ENCODE data around the gene MEF2D. TPM values are rescaled to one million over a fixed set of nuclear protein-coding genes. Genes with fewer than 3 reads are reported as not detected.

The MEF2D gene
- total and polyA plus RNA-seq, 2 donors (not counting 1 experiment from before 2014, with no cell fraction given), result 65.6 to 128 TPM

DNA sequence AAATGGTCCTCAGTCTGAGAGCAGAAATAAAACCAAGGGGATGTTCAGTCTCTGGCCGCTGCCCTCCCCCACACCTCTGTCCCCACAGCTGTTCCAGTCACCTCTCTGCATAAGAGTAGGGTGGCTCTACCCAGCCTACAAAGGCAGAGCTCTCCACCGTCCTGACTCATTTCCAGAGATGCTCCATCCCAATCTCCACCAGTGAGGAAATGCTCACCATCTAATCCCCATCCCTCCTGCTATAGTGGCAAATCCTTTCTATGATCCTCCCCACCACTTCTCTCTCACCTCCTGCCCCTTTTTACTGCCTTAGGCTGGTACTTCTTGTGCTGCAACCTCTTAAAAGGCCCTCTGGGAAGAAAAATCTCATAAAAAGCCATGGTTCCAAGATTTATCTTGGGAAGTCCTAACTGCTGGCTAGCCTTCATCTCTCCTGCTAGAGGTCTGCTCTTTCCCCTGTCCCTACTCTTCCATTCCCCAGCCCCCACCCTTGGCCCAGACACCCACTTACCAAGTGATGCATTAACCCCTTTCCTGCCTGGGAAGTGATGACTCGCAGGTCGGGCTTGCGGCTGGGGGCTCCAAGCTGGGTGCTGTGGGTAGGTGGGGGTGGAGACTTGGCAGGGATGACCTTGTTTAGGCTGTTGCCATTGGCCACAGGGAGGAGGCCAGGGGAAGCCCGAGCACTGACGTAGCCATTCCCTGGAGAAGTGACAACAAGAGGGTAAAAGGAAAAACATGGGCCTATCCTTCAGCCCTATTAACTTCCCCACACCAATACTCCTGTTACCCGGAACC is 23.9 kb downstream of the MEF2D start:
- H3K27ac ChIP-seq (ENCODE audit: low read length in 2 of 2), result no peak overlapping the region
- ChIA-PET POLR2A (interaction anchor here (1.1 kb wide), 1 partner anchor 24 kb away, joined by 4 read pairs; the partner anchor contains the start of gene MEF2D), CTCF (interaction anchor here (0.7 to 1.4 kb wide), 8 partner anchors 8 to 132 kb away, joined by 3 to 5 read pairs (median 3); no protein-coding TSS in a partner anchor)
- H3K9ac ChIP-seq (ENCODE audit: low read length), result no peak overlapping the region
- DNase-seq (no peak), ATAC-seq (ENCODE audit: low read depth) (no peak)
- peaks cover 10 to 21% of the 10 kb centered on the region in 2 donors for H3K4me1 ChIP-seq (ENCODE audit: control insufficient read depth in 2 of 2, insufficient read depth in 2 of 2, low read length in 2 of 2)
- H3K27me3 ChIP-seq (replicated peaks in 1 of 4; ENCODE audit: control extremely low read depth in 1 of 4, control insufficient read depth in 3 of 4, insufficient read depth in 4 of 4, low read length in 3 of 4), result no peaks in the 10 kb centered on the region
- H3K27ac Mint-ChIP-seq, result peak overlapping the region; percentile 21
- no peak overlapping the region for H3K4me3 ChIP-seq (ENCODE audit: control extremely low read depth in 1 of 5, extremely low read depth in 1 of 5, insufficient read depth in 1 of 5, low read depth in 2 of 5, low read length in 4 of 5)
- no peaks in the 10 kb centered on the region for H3K27me3 Mint-ChIP-seq
- intact Hi-C loops (cut with micrococcal nuclease), result no loop called here
- 50% methylated on average over 2 of the region's 8 CpGs for WGBS (ENCODE audit: insufficient coverage)
- no peak overlapping the region for H3K4me3 Mint-ChIP-seq
- no peak overlapping the region for H2AFZ ChIP-seq (ENCODE audit: insufficient read depth, low read depth, low read length, poor library complexity, severe bottlenecking)
- H3K4me1 Mint-ChIP-seq, result peaks cover 21% of the 10 kb centered on the region
- H3K79me2 ChIP-seq (ENCODE audit: control insufficient read depth, insufficient read depth, low read length), result peaks cover 66% of the 10 kb centered on the region
- H3K36me3 ChIP-seq (replicated peaks in 1 of 2; ENCODE audit: control extremely low read depth in 1 of 2, control insufficient read depth in 1 of 2, extremely low read depth in 1 of 2, insufficient read depth in 2 of 2, low read length in 1 of 2), result peaks cover 7 to 94% of the 10 kb centered on the region in 2 experiments
- no peaks in the 10 kb centered on the region for H3K9me3 ChIP-seq (ENCODE audit: control extremely low read depth in 1 of 3, control insufficient read depth in 2 of 3, insufficient read depth in 1 of 3, low read length in 2 of 3)
- peaks cover 81% of the 10 kb centered on the region for H4K20me1 ChIP-seq (ENCODE audit: control insufficient read depth, insufficient read depth, low read length, poor library complexity, severe bottlenecking)
- H3K9me3 Mint-ChIP-seq (ENCODE audit: insufficient read depth), result no peaks in the 10 kb centered on the region
- no peak overlapping the region for H3K4me2 ChIP-seq (replicated peaks; ENCODE audit: low read depth, low read length, poor library complexity, severe bottlenecking)
- no peak for TF ChIP-seq EZH2 (IDR thresholded peaks at IDR 0.05; ENCODE audit: borderline replicate concordance, insufficient read depth, low read depth, low read length, poor library complexity, severe bottlenecking)
- TF ChIP-seq CTCF (IDR thresholded peaks at IDR 0.05), result no peak
